Activated CD4-positive, CD25-positive, alpha-beta regulatory T cell (primary cell): Measurements from ENCODE around the gene GNLY.
"Not testable (repeated sequence)": the region's sequence is repeated elsewhere in the genome, so short reads cannot be mapped to it uniquely, and the experiment has no call there.

ENCODE experiments used
- DNase-seq, 4 experiments: peaks; one replicate each; lab custom pipeline; 2025; lab: John Stamatoyannopoulos, UW

The GNLY gene

DNA sequence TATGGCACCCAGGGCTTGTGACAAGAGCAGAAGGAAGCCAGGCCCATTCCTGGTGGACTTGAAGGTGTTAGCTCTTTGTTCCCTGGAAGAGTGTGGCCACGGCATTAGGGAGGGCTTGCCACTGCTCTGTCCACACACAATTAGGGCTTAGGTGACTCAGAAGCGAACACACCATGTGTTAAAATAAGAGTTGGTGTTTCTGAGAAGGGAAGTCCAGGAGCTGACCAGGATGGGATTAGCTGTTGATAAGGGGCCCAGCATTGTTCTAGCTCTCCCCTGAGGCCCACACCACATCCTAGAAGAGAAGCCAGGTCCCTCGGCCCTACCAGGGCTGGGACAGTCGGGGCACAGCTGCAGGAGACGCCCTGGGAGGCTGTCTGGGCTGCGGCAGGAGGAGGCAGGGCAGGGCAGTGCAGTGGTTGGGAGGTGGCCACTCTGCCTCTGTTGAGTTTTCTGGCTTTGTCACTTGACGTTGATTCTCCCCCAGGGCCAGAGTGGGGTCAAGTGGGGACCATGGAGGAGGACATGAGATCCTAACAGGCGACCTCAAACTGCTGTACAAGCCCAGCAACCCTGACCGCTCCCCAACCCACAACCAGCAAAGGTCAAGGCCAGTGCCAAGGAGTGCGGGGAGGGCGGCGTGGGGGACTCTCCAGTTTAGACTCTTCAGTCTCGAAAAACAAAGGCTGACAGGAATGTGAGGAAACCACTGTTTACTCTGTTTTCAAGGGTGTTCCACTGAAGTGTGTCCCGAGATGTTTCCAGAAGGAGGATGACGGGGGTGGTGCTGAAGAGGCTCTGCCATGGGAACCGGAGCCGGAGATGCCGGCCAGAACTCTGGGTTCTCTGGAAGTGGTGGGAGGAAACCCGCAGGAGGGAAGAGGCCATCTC is 16.8 kb downstream of the GNLY start:
- DNase-seq: no peak

- DNase-seq: no peak
Measured at GRCh38 chr2:85711578-85712060, 17.5 kb downstream of the GNLY start.

DNA sequence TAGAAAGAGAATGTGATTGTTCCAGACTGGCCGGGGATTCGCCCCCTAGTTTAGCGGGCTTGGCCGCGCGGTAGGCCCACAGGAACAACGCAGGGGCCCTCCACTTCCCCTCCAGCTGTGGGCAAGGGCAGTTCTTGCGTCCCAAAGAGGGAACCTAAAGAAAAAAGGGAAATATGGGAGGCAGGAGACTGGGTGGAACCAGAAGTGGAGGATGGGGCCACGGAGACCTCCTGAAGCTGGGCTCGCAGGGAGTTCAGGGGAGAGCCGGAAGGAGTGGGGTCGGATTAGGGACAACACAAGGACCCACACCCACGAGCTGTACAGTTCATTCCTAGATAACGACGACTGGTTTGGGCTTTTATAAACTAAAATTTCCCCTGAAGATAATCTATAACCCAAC is 18.2 kb downstream of the GNLY start:
- no peak for DNase-seq

DNA sequence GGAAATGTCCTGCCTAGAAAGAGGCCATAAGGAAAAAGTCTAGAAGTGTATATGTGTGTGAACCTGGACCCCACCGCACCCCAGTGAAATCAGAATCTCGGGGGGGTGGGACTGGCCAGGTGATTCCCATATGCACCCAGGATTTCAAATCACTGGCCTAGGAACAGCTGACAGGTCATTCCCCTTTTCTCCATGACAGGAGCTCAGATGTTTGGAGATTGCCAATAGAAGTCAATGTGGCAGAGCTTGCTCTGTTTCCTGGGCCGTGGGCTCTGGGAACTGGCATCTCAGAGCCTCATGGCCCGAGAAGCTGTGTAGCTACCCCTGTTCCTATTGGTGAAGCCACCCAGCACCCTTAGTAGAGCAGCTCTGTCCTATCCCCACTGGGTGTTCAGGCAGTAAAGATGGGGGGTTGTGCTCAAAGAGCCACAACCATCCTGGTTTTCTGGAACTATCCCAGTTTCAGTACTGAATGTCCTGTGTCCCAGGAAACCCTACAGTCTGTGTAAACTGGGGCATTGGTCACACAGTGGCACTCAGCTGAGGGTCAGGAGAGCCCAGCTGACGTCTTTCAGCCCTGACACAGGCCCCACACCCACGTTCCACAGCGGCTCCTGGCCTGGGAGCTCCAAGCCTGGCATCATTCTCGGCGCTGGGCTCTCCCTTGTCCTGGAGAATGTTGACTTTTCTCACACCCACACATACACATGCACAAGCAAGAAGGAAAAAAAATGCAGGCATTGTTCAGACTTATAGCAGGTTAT is 18.9 kb downstream of the GNLY start:
- DNase-seq: no peak

GRCh38 chr2:85713836-85714235 is 19.7 kb downstream of the GNLY start:
- DNase-seq: no peak

DNA sequence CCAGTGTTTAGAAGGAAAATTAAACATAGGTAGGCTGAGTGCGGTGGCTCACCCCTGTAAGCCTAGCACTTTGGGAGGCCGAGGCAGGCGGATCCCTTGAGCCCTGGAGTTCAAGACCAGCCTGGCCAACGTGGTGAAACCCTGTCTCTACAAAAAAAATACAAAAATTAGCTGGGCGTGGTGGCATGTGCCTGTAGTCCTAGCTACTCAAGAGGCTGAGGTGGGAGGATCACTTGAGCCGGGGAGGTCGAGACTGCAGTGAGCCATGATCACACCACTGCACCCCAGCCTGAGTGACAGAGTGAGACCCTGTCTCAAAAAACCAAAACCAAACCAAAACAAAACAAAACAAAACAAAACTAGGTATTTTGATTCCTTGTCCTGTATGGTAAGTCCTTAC is 20.3 kb downstream of the GNLY start:
- DNase-seq: not testable (repeated sequence)

DNA sequence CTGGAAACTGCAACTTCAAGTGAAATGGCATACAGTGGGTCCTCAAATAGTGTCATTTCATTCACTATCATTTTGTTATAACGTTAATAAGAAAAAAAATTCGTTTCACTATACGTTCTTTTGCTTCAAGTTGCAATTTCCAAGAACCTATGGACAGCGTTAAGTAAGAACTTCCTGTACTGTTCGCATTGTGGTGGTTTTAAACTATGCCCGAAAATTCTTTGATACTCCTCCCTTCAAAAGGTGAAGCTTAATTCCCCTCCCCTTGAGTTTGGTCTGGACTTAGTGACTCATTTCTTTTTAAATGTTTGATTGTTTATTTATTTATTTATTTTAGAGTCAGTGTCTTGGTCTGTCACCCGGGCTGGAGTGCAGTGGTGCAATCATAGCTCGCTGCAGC is 20.7 kb downstream of the GNLY start:
- no peak for DNase-seq

DNA sequence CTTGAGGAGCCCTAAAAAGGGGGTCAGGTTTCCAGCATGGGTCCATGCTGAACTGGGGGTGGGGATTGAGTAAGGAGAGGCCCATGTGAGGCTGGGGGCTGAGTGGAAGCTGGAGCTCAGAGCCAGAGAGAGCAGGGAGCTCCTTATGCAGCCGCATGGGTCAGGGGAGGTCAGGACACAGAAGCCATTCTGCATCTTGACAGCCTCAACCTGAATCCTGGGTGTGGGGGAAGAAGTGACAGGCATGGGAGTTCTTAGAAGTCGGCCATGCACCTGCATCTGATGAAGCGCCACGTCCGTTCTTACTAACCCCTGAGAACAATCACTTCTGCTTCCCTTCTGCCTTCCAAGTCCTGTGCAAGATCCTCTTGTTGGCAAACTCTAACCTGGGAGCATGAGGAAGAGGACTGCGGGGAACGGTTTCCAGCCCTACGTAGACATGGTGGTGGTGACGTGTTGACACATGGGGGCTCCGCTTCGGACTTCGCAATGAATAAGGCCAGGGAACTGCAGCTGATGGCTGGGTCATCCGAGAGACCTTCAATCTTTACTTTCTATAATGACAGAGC is 22.3 kb downstream of the GNLY start:
- DNase-seq: no peak

- no peak for DNase-seq
Measured at GRCh38 chr2:85717308-85718008, 23.3 kb downstream of the GNLY start.

GRCh38 chr2:85718009-85718391 is 23.8 kb downstream of the GNLY start:
- DNase-seq: no peak

DNA sequence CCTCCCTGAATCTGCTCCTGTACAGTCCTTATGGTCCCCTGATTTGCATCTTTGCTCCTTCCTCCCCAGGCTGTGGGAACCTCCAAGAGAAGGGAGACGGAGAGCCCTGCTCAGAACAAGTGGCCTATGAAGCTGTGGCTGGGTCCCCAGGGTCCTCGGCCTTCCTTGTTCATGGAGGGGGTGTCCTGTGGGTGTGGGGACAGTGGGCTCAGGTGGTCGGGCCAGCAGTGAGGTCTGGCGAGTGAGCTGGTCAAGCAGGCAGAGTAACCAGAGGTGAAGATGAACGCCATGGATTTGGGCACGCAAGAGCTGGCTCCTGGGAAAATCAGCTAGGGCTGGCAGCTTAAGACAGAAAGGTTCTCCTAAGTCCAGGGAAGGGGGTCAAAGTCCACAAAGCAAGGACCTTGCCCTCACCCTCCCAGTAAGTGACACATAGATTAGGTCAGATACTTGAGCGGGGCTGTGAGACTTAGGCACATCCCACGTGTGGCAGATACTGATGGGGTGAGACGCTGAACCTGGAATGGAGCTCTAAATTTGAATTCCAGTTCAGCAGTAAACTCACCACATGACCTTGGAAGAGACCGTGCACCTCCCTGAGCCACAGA is 24.8 kb downstream of the GNLY start:
- no peak for DNase-seq

GRCh38 chr2:85719609-85720240 is 25.6 kb downstream of the GNLY start:
- DNase-seq: no peak

DNA sequence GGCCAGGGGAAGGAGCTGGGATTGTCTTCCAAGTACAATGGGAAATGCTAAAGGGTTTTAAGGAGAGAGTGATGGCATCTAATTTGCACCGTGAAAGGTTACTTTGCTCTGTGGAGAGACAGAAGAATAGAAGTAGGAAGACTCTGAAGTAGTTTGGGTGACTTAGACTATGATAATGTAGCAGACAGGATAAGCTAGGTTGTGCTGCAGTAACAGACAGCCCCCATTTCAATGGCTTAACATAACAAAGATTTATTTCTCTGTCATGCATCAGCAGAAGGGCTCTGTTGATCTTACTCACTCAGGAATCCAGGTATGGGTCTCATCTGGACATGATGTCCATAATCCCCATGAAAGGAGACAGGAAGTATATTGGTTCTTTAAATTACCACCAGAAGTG is 26.4 kb downstream of the GNLY start:
- no peak for DNase-seq

- DNase-seq: no peak
Measured at GRCh38 chr2:85721641-85722040, 27.5 kb downstream of the GNLY start.

DNA sequence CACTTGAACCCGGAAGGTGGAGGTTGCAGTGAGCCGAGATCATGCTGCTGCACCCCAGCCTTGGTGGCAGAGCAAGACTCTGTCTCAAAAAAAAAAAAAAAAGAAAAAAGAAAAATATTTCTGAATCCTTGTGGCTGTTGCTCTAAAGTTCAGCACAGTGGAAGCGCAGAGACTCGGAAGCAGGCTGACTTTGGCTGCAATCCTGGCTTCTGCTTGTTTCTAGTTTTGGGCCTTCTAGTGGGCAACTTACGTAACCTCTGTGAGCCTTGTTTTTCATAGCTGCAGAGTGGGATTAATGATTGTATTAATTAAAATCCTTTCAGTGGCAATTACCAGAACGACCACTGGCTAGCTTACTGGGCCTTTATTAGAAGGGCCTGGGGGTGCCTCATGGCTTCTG is 28.4 kb downstream of the GNLY start:
- DNase-seq: no peak

GRCh38 chr2:85723707-85724360 is 29.7 kb downstream of the GNLY start:
- DNase-seq: no peak

GRCh38 chr2:85724731-85725181 is 30.6 kb downstream of the GNLY start:
- DNase-seq: no peak

GRCh38 chr2:85725451-85725850 is 31.3 kb downstream of the GNLY start:
- no peak for DNase-seq

DNA sequence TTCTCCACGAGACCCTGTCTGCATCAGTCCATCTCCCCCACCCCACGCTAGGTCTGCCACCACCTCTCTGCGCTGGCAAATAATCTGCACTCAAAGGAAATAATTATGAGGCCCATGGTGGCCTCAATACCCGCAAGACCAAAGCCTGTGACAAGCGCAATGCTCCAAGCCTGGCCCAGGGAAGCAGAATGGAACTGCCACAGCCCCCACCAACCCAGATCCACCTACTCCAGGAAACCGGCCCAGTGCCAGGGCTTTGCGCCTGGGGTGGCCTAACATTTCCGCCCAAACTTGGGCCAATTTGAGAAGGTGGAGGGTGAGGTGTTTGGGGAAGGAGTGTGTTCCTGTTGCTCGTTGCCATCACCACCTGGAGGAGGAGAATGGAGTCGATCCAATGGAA is 33.6 kb downstream of the GNLY start:
- DNase-seq: no peak

- DNase-seq: no peak
Measured at GRCh38 chr2:85728342-85728741, 34.2 kb downstream of the GNLY start.
